ENCODE data around the gene FEZ2.

The FEZ2 gene

DNA sequence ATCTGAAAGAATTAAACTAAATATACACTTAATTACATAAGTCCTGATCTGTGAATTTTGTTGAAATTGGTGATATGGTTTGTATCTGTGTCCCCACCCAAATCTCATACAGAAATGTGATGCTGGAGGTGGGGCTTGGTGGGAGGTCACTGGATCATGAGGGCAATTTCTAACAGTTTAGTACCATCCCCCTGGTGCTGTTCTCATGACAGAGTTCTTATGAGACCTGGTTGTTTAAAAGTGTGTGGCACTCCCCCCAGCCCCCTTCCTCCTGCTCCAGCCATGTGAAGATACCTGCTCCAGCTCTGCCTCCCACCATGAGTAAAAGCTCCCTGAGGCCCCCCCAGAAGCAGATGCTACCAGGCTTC, 18.7 kb downstream of the FEZ2 start:
- TF ChIP-seq MYC (IDR thresholded peaks at IDR 0.05; ENCODE audit: low read depth, low read length) (no peak), POLR2A (IDR thresholded peaks at IDR 0.05; ENCODE audit: extremely low read depth, insufficient read length) (no peak)
- TF ChIP-seq, protein P1, sequence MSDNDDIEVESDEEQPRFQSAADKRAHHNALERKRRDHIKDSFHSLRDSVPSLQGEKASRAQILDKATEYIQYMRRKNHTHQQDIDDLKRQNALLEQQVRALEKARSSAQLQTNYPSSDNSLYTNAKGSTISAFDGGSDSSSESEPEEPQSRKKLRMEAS (IDR thresholded peaks at IDR 0.05; ENCODE audit: low read depth, low read length), result no peak
- TF ChIP-seq, protein P2, sequence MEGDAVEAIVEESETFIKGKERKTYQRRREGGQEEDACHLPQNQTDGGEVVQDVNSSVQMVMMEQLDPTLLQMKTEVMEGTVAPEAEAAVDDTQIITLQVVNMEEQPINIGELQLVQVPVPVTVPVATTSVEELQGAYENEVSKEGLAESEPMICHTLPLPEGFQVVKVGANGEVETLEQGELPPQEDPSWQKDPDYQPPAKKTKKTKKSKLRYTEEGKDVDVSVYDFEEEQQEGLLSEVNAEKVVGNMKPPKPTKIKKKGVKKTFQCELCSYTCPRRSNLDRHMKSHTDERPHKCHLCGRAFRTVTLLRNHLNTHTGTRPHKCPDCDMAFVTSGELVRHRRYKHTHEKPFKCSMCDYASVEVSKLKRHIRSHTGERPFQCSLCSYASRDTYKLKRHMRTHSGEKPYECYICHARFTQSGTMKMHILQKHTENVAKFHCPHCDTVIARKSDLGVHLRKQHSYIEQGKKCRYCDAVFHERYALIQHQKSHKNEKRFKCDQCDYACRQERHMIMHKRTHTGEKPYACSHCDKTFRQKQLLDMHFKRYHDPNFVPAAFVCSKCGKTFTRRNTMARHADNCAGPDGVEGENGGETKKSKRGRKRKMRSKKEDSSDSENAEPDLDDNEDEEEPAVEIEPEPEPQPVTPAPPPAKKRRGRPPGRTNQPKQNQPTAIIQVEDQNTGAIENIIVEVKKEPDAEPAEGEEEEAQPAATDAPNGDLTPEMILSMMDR (IDR thresholded peaks at IDR 0.05; ENCODE audit: low read depth, low read length), result no peak
- no peak overlapping the region for H3K4me3 ChIP-seq (ENCODE audit: low read depth, low read length)
- DNase-seq (ENCODE audit: low read depth), result no peak

DNA sequence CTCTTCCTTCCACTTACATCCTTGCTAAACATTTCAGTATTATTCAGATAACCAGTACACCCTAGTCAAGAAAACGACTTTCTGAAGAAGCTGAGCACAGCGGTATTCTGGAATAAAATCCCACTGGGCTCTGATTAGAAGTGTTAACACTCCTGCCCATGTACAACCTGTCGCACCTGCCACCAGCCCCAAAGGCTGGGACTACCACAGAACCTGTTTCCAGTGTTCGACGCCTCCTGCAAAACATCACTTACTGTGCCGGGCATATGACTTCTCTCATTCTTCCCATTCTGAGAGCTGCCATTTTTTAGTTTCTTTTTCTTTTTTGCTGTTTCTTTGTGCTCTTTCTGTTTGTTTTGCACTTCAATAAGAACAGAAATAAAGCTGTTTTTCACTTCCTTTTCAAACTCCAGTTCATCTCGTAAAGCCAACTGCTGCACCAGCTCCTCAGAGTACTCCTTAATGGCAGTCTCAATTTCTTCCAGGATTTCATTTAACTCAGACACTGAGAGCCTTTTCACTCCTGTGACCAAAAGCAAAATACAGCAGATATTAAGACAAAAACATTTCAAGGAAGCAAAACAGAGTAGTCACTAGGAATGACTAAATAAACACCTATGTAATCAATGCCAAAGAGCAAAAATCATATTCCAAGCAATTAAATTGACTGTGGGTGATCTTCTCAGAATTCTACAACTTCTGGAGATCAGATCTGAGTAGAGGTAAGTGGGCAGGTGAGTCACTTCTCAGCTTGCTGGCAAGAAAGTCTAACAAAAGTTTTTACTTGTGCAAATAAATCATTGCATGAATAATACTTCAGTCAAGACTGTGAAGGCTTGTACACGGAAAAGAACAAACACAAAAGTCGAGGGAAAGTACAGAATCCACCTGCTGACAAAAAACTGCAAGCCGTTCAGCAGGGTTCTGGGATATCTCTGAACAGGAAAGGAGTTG, 19.3 kb downstream of the FEZ2 start:
- H3K4me3 ChIP-seq (ENCODE audit: low read depth, low read length), result no peak overlapping the region
- no peak for DNase-seq (ENCODE audit: low read depth)
- TF ChIP-seq MYC (IDR thresholded peaks at IDR 0.05; ENCODE audit: low read depth, low read length) (no peak), POLR2A (IDR thresholded peaks at IDR 0.05; ENCODE audit: extremely low read depth, insufficient read length) (no peak)
- TF ChIP-seq, protein P2 (IDR thresholded peaks at IDR 0.05; ENCODE audit: low read depth, low read length), result no peak
- TF ChIP-seq, protein P1 (IDR thresholded peaks at IDR 0.05; ENCODE audit: low read depth, low read length), result no peak

DNA sequence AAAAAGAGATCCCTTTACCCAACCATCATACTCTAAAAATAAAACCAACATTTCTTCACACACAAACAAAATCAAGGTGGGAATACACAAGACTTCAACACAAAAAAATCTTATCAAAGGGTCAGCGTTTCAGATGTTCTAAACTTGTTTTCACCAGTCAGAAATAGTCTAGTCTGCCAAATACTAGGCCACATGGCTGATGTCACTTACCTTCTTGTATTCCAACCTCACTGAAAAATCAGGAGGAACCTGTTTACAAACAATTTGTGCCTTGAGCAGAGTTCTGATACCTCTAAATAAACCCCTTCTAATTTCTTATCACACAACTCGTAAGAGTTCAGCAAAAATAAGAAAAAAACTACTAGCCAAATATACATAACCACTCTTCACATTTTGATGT, 20.1 kb downstream of the FEZ2 start:
- no peak for TF ChIP-seq POLR2A (IDR thresholded peaks at IDR 0.05; ENCODE audit: extremely low read depth, insufficient read length)
- TF ChIP-seq, protein P1 (IDR thresholded peaks at IDR 0.05; ENCODE audit: low read depth, low read length), result no peak
- TF ChIP-seq, protein P2 (IDR thresholded peaks at IDR 0.05; ENCODE audit: low read depth, low read length), result no peak
- no peak for TF ChIP-seq MYC (IDR thresholded peaks at IDR 0.05; ENCODE audit: low read depth, low read length)
- DNase-seq (ENCODE audit: low read depth), result no peak

DNA sequence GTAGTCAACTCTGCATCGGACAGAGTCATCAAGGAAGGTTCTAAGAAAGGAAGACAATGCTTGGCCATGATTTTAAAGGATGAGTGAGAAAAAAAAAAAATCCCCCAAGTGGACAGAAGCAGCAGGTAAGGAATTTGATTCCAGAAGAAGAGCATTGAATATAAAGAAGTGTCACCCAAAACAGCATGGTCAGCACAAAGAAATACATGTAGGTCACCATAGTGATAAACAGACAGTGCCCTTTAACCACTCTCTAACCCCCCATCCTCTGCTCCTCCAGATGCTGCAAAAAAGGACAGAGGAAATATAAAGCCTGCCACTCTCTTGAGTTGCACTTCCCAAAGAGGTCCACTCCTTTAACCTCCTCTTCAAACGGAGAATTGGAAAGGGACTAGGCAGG, 23.4 kb downstream of the FEZ2 start:
- TF ChIP-seq, protein P1 (IDR thresholded peaks at IDR 0.05; ENCODE audit: low read depth, low read length), result no peak
- TF ChIP-seq, protein P2 (IDR thresholded peaks at IDR 0.05; ENCODE audit: low read depth, low read length), result no peak
- no peak for TF ChIP-seq MYC (IDR thresholded peaks at IDR 0.05; ENCODE audit: low read depth, low read length)
- no peak for TF ChIP-seq POLR2A (IDR thresholded peaks at IDR 0.05; ENCODE audit: extremely low read depth, insufficient read length)
- no peak overlapping the region for H3K4me3 ChIP-seq (ENCODE audit: low read depth, low read length)
- DNase-seq (ENCODE audit: low read depth), result no peak

More for the DNA sequence above, 20.1 kb downstream of the FEZ2 start:
- no peak overlapping the region for H3K4me3 ChIP-seq (ENCODE audit: low read depth, low read length)

DNA sequence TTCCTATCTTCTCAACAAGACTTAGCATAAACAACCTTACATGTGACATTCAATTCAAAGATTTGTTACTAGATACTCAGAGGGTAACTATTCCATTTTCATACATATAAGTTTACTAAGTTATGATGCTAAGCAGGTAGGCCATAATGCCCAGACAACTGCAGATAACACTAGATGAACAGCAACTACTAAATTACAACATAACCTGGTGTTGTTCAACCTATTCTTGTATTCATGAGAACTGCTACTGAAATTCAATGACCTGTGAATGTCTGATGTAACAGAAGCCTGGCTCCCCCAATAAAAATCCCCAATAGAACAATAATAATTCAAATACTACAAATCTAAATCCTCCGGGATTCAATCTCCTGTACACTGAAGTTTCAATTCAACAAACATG, 24.8 kb downstream of the FEZ2 start:
- DNase-seq (ENCODE audit: low read depth), result no peak
- no peak overlapping the region for H3K4me3 ChIP-seq (ENCODE audit: low read depth, low read length)
- TF ChIP-seq POLR2A (IDR thresholded peaks at IDR 0.05; ENCODE audit: extremely low read depth, insufficient read length) (no peak), MYC (IDR thresholded peaks at IDR 0.05; ENCODE audit: low read depth, low read length) (no peak)
- TF ChIP-seq, protein P1 (IDR thresholded peaks at IDR 0.05; ENCODE audit: low read depth, low read length), result no peak
- TF ChIP-seq, protein P2 (IDR thresholded peaks at IDR 0.05; ENCODE audit: low read depth, low read length), result no peak

Data from NB4 (cell line).